ENCODE measurements around the gene DLEC1. TPM values are rescaled to one million over a fixed set of nuclear protein-coding genes. Genes with fewer than 3 reads are reported as not detected.

Gene DLEC1
- total and polyA plus RNA-seq, 9 of the 15 experiments (the other 6 are each of a cell fraction or from before 2014, with no cell fraction given), result 0.07 to 0.08 TPM; not detected in 7

DNA sequence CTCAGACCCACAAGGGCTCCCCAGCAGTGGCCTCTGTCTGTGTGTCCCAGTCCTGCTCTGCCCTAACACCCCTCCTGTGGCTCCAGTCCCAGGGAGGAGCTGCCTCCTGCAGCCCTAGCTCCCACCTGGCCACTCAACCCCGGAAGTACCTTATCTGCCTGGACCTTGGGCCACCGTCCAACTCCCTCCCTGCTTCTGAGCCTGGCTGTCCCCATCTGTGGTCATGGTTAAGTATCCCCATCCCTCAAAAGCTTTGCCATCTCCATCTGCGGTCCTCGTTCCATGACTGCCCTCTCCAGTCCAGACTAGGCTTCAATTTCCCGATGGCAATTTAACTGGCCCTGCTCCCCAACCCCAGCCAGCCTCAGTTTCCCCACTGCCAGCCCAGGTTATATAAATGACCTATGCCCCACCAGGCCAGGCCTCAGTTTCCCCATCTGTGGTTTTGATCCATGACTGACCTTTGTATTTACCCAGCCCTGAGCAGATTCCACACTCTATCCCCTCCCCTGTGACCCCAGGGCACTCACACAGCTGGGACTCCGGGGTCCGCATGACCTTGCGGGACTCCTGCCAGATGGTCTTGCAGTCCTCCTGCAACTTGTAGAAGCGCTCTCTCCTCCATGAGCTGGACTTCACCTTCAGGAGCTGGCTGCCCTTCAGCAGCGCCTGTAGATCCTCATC, 19.2 kb upstream of the DLEC1 start (continued):
- TF ChIP-seq TEAD2 (tag; IDR thresholded peaks at IDR 0.05), result no peak
- TF ChIP-seq SRF (CRISPR knock-in tag; IDR thresholded peaks at IDR 0.05), result peak in 1 of 2 experiments; percentile 87; a peak in 2 of 4 replicates
- TF ChIP-seq, protein P1, sequence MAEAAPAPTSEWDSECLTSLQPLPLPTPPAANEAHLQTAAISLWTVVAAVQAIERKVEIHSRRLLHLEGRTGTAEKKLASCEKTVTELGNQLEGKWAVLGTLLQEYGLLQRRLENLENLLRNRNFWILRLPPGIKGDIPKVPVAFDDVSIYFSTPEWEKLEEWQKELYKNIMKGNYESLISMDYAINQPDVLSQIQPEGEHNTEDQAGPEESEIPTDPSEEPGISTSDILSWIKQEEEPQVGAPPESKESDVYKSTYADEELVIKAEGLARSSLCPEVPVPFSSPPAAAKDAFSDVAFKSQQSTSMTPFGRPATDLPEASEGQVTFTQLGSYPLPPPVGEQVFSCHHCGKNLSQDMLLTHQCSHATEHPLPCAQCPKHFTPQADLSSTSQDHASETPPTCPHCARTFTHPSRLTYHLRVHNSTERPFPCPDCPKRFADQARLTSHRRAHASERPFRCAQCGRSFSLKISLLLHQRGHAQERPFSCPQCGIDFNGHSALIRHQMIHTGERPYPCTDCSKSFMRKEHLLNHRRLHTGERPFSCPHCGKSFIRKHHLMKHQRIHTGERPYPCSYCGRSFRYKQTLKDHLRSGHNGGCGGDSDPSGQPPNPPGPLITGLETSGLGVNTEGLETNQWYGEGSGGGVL (CRISPR knock-in tag; IDR thresholded peaks at IDR 0.05), result no peak
- TF ChIP-seq MYC (IDR thresholded peaks at IDR 0.05; ENCODE audit: low read depth, low read length), result peak; percentile 74
- TF ChIP-seq MYC (CRISPR knock-in tag; IDR thresholded peaks at IDR 0.05; ENCODE audit: borderline replicate concordance, low read depth), result no peak
- no peak for TF ChIP-seq NEUROD1 (IDR thresholded peaks at IDR 0.05; ENCODE audit: borderline replicate concordance, low read depth, low read length, partially characterized antibody)
- TF ChIP-seq HSF4 (CRISPR knock-in tag; IDR thresholded peaks at IDR 0.05; ENCODE audit: borderline replicate concordance), result no peak
- no peak for TF ChIP-seq ZNF77 (CRISPR knock-in tag; IDR thresholded peaks at IDR 0.05)
- no peak for TF ChIP-seq POLR2H (tag; IDR thresholded peaks at IDR 0.05; ENCODE audit: low read depth)
- peak; percentile 67 for TF ChIP-seq ARID1B (IDR thresholded peaks at IDR 0.05)
- TF ChIP-seq HDAC8 (tag; IDR thresholded peaks at IDR 0.05), result no peak
- TF ChIP-seq, protein P2, sequence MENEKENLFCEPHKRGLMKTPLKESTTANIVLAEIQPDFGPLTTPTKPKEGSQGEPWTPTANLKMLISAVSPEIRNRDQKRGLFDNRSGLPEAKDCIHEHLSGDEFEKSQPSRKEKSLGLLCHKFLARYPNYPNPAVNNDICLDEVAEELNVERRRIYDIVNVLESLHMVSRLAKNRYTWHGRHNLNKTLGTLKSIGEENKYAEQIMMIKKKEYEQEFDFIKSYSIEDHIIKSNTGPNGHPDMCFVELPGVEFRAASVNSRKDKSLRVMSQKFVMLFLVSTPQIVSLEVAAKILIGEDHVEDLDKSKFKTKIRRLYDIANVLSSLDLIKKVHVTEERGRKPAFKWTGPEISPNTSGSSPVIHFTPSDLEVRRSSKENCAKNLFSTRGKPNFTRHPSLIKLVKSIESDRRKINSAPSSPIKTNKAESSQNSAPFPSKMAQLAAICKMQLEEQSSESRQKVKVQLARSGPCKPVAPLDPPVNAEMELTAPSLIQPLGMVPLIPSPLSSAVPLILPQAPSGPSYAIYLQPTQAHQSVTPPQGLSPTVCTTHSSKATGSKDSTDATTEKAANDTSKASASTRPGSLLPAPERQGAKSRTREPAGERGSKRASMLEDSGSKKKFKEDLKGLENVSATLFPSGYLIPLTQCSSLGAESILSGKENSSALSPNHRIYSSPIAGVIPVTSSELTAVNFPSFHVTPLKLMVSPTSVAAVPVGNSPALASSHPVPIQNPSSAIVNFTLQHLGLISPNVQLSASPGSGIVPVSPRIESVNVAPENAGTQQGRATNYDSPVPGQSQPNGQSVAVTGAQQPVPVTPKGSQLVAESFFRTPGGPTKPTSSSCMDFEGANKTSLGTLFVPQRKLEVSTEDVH (IDR thresholded peaks at IDR 0.05; ENCODE audit: low read depth, partially characterized antibody), result no peak
- TF ChIP-seq EP300 (IDR thresholded peaks at IDR 0.05; ENCODE audit: low read length), result 0 out of 2 replicates have a peak, but pooled peaks have one; percentile 34
- TF ChIP-seq POLR2B (IDR thresholded peaks at IDR 0.05; ENCODE audit: low read depth, partially characterized antibody), result peak; percentile 15
- TF ChIP-seq, protein P3, sequence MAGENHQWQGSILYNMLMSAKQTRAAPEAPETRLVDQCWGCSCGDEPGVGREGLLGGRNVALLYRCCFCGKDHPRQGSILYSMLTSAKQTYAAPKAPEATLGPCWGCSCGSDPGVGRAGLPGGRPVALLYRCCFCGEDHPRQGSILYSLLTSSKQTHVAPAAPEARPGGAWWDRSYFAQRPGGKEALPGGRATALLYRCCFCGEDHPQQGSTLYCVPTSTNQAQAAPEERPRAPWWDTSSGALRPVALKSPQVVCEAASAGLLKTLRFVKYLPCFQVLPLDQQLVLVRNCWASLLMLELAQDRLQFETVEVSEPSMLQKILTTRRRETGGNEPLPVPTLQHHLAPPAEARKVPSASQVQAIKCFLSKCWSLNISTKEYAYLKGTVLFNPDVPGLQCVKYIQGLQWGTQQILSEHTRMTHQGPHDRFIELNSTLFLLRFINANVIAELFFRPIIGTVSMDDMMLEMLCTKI (IDR thresholded peaks at IDR 0.05; ENCODE audit: partially characterized antibody), result no peak
- TF ChIP-seq NFE2L1 (tag; IDR thresholded peaks at IDR 0.05; ENCODE audit: borderline replicate concordance, low read depth), result no peak
- no peak for TF ChIP-seq NFYB (IDR thresholded peaks at IDR 0.05; ENCODE audit: extremely low read depth, insufficient read length)
- peak; percentile 76 for TF ChIP-seq ETV1 (tag; conservative IDR thresholded peaks at IDR 0.05; ENCODE audit: low read depth)
